ENCODE results near the gene CANT1. TPM values are rescaled to one million over a fixed set of nuclear protein-coding genes. Genes with fewer than 3 reads are reported as not detected.

CANT1 gene
- total RNA-seq, 1 donor from 2014 or later: 36.1 TPM

DNA sequence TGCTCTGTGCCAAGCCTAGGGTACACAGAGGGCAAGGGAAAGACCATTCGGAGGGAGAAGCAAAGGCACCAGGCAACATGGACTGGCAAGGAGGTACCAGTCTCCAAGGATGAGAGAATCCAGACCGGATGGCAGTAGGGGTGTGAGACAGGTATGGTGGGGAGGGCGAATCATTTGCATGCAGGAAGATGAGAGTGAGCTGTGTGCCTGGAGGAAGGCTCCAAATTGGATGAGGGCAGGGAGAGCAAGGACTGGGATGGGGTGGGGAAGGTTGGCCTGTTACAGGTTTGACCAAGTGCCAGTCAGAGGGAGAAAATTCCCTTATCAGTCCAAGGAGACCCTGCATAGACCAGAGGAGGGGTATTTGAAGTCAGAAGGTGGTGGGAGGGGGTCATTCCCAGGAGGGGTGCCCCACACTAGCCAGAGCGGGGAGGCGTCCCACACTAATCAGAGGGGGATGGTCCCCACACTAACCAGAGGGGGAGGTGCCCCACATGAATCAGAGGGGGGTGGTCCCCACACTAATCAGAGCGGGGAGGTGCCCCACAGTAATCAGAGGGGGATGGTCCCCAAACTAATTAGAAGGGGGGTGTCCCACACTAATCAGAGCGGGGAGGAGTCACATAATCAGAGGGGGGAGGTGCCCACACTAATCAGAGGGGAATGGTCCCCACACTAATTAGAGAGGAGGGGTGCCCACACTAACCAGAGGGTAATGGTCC is 737 bp downstream of the CANT1 start:
- no peak for DNase-seq

DNA sequence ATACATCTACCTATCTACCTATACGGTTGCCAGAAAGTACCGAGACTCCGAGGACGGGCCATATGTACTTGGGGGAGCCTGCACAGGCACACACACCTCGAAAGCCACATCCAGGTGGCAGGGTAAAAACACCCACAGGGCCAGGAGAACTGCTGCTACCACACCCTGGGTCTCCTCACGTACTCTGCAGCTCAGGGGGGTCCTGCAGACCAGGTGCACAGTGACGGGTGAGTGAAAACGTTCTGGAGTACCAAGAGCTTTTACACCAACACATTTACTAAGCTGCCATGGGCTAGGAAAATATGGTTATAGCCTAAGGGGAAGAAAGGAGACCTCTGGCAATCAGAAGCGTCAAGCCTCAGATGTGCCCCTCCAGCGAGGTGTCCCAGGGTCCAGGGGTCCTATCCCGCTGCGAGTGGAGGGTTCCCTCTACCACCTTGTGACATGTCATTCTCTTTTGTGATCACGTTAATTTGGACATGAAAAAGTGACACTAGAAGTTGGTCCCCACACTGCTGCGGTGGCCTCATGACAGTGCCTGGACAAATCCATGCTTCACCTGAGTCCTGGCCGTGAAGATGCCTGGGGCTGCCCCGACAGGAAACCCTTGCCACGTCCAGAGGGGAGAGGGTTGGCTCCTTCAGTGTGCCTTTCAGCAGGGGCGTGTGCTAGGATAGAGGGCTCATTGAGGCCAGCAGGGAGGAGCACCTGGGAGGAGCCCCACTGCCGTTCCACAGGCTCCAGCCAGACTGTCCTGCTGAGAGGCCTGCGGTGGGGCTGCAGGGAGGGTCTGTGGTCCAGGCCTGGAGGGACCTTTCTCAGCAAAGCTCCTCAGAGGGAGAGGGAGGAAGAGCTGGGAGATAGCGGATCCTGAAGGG is 1.8 kb downstream of the CANT1 start:
- DNase-seq: no peak

DNA sequence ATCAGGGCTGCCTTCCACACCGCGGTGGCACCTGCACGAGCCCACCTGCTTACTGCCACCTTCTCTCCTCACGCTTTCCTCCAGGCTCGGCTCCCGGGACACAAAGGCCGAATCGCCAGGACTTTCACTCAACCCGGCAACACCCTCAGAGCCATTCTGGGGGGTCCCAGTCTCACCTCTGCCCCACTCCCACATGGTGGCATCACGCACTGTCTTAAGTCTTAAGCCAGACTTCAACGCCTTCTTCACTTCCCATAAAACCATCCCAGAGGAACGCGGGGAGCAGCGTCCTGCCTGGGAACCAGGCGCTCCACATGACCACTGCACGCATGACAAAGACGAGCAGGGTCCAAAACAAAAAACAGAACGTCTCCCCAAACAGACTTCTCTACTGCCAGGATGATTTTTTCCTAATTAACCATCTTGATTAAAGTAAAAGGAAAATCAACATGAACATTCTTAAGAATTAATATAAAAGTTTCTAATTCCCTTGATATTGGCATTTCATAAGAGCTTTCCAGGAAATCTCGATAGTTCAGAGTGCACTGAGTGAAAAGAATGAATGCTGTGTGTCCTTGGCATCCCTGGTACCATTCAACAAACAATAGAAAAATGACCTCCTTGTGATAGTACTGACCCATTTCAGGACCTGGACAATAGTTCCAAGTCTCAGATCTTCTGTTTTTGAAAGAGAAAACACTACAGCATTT is 2.6 kb downstream of the CANT1 start:
- no peak for DNase-seq

DNA sequence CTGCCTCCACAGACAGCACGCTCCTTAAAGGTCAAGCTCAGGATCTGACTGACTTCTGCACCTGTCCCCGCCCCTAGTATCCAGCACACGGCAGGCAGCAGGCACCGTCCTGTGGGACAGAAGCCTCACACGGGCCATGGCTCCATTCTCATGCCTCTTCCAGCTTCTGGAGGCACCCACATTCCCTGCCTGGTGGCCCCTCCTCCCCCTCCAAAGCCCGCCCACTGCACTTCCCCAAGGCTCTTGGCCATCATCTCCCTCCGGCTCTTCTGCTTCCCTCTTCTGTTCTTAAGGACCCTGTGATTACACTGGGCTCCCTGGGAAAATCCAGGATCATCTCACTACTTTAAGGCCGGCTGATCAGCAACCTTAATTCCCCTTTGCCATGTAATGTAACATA is 3.5 kb downstream of the CANT1 start:
- no peak for DNase-seq

DNA sequence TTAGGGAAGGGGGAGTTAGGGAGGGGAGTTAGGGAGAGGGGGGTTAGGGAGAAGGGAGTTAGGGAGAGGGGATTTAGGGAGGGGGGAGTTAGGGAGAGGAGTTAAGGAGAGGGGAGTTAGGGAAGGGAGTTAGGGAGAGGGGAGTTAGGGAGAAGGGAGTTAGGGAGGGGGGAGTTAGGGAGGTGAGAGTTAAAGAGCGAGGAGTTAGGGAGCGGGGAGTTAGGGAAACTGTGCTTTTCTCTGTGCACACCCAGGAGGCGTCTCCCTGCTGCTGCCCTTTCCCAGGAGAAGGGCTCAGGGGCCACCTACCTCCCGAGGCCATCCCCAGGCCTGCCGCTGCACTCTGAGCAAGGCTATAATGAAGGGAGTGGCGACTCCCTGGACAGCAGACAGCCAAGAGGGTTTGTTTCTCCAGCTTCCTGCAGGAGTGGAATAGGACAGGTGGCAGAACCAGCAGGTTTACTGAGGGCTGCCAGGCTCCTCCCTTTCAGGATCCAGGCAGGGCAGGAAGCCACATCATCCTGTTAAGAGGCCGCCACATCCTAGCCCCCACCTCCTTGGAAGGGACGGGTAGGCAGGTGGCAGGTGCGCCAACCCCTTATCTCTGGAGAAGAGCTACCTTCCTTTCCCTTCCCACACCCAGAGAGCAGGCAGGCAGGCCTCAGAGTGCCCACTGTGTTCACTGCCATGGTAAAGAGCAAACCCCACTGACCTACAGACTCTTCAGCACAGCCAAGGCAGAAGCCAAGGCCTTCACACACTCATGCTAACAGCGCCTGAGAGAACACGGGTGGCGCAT is 4.3 kb downstream of the CANT1 start:
- DNase-seq: no peak

DNA sequence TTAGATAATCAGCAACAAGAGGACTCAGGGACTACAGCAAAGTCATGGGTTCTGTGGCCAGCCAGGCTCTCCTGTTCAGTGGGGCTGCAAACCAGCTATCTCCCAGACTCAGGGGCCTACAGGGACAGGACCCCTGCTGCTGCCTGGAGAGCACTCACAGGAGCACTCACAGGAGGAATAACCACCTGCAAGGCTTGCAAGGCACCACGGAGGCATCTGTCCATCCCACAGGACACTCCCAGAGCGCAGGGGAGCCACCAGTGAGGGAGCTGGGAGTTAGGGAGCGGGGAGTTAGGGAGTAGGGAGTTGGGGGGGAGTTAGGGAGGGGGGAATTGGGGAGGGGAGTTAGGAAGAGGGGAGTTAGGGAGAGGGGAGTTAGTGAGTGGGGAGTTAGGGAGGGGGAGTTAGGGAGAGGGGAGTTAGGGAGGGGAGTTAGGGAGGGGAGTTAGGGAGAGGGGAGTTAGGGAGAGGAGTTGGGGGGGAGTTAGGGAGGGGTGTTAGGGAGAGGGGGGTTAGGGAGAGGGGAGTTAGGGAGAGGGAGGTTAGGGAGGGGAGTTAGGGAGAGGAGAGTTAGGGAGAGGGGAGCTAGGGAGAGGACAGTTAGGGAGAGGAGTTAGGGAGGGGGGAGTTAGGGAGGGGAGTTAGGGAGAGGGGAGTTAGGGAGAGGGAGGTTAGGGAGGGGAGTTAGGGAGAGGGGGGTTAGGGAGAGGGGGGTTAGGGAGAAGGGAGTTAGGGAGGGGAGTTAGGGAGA is 5.7 kb downstream of the CANT1 start:
- DNase-seq: no peak

DNA sequence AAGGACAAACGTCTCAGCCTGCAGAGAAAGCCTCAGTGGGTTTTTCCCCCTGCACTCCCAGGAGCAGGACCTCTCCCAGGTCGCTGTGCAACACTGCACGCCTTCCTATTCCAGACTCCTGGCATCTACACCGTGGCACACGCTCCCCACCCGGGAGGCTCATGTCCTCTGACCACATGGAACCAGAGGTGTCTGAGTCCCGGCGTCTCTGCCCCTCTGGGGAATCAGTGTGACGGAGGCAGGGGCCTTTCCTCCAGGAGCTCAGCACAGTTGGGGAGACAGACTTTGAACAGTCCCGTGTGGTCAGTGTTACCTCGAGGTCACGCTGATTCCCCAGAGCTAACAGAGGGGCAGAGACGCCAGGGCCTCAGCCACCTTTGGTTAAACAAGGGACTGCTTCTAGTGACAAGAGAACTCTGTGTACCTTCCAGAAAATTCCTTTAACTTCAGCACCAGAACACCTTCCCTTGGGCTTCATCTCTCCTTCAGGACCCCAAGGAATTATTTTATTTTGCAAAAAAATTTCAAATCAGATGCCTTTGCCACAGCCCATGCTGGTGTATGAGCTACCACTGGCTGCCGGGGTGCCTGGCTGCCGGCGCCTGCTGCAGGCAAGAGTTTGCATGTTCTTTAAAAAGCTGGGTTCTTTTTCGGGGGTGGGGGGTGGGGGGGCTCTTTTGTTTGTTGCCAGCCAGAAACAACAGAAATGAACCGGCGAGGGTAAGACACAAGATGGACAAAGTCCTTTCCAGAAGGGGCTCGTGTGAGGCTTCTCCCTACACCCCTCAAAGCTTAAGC is 6.6 kb downstream of the CANT1 start:
- no peak for DNase-seq

DNA sequence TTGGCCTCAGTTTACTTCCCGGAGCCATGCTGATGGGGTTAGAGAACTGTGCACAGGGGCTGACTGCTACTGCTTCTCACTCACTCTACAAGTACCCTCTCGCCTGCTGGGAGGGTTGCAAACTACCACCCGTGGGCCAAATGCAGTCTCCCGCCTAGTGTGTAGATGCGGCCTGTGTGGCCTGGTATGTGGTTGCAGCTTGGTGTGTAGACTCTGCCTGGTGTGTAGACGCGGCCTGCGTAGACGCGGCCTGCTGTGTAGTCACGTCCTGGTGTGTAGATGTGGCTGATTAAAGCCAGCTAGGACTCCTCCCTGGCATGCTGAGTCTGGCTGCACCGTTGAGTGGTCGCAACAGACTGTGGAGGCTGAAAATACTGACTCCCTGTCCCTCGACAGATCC is 7.3 kb downstream of the CANT1 start:
- DNase-seq: no peak

DNA sequence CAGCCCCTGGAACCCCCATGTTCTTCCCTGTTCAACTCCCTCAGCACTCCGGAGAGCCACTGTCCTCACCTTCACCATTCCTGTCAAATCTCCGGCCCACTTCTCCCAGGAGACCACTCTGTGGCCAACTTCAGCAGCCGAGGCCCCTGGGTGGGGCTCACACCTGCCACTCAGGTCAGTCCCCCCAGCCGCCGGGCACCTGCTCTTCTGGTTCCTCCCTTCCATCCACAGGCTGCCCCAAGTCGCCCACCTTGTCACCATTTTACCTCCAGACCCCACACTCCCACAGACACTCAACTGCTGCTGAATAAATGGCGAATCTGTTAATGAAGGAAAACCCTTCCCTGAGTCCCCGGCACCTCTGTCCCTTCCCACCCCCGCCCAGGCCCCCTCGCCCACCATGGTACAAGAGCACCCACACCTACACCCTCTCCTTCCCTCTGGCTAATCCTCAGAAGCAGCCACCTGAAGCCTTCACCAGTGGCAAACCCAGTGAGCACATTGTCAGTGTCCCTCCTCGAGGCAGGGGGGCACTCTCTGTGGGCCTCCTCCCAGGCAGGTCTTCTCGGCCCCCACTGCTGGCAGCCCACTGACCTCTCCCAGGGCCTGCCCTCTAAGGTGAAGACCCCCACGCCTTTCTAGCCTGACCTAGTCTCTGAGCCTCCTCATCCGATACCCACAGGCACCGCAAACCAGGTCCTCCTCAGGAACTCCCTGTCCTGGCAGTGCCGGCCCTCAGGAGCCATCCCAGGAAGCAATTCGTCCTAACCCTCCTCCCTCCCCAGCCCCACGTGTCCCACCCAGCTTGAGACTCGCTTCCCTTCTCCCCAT is 8.2 kb downstream of the CANT1 start:
- no peak for DNase-seq

DNA sequence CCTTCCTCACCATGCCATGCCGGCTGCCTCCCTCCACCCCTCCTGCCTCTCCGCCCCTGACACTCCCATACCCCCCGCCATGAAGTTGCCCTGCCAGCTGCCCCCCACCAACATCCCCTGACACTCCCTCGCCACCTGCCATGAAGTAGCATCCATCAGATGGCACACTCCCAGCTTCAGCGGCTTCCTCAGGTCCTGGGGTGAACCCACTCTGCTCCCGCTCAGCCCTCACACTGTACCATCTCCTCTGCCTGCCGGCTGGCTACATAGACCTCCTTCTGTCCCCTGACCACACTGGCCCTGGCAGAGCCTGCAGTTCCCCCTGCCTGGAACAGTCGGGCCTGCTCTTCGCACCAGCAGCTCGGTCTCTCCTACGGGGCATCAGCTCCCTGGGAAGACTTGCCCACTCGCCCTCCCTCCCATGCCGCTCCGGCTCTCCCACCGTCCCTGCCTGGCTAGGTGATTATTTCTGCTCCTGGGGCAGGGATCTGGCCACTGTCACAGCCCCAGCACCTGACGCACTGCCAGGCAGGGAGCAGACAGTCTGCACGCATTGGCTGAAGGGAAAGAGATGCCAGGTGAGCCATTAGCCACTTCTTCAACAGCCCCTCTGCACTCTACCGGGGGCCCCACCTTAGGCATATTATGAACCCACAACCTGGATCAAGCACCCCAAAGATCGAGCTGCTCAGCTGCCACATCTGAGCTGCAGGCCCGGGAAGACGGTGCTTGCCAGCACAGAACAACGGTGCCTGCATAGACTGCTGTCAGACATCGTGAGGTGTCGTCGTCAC is 9.0 kb downstream of the CANT1 start:
- DNase-seq: no peak

DNA sequence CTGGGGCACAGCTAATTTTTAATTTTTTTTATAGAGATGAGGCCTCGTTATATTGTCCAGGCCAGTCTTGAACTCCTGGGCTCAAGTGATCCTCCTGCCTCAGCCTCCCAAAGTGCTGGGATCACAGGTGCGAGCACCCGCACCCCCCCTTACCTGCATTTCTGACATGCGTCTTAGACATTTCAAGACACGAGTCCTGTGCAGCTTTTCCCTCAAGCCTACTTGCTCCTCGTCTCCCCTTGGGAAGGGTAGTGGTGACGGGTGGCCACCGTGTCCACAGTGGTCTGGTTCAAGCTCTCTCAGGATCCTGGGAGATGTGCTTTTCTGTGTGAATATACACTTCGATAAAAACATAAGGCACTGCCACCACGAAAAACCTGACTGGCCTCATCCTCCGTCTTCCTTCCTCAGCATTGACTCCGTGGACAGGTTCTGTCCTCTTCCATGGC is 9.6 kb downstream of the CANT1 start:
- no peak for DNase-seq

DNA sequence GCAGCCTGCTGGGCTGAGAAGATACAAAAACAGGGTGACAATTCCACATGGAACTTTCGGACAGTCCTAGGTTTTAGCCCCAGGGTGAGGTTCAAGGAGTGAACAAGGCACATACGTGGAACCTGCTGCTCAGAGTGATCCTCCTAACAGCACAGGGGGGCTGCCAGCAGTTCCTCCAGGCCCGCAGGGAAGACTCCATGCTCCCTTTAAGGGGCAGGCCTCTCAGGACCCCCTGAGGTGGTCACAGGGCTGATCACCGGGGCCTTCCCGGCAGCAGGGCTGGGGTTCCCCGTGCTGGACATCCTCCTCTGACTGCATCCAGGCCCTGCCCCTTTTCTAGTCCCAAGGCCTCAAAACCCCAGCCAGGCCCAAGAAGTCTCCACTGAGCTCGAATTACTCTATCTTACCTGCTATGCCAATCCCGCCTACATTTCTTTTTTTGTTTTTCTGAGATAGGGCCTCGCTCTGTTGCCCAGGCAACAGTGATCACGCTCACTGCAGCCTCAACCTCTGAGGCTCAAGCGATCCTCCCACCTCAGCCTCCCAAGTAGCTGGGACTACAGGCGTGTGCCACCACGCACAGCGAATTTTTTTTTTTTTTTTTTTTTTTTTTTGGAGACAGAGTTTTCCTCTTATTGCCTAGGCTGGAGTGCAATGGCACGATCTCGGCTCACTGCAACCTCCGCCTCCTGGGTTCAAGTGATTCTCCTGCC is 10.4 kb downstream of the CANT1 start:
- DNase-seq: no peak

DNA sequence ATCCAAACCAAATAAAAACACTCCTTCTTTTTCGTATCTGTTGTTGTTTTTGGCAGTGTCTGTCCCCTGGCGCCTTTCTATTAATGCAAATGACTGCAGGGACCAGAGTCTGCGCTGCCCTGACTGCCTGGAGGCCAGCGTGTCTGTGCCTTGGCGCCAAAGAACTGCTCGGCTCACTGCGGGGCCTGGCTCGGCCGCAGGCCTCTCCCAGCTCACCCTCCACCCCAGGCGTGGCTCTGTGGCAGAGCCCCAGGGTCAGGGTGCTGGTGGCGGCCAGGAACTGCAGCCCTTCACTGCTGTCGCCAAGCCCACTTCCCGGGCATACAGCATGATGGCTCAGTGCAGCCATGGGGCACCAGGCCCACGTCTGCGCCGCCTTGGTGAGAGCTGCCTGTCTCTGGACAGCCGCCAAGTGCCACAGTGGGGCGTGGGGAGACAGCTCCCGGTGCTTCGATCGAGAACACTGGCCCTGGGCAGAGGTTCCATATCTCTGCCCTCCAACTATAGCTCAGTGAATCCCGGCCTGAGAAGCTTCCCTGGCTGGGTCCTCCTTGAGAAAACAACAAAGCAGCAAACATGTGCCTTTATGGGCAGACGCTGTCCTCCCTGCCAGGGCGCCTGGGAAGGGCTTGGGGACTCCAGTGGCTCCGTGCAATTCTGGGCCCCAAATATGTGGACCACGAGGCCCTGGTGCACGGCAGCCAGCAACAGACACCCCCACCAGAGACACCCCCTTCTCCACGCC is 11.1 kb downstream of the CANT1 start:
- DNase-seq: no peak

DNA sequence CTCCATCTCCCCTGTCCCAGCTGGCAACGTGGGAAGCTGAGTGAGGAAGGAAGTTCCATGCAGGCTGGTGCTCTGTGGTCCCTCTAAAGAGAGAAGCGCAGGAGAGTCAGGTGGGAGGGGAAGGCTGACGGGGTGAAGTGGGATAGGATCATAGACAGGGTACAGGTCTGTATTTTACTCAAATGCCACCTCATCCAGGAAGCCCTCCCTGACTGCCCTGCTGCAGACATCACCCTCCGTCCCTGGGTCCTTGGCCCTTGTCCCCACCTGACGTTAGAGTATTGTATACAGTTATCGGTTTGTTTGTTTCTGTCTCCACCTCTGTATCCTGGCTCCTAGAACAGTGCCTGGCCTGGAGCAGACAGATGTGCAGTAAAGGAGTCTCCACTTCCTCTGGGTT is 11.7 kb downstream of the CANT1 start:
- DNase-seq: no peak

DNA sequence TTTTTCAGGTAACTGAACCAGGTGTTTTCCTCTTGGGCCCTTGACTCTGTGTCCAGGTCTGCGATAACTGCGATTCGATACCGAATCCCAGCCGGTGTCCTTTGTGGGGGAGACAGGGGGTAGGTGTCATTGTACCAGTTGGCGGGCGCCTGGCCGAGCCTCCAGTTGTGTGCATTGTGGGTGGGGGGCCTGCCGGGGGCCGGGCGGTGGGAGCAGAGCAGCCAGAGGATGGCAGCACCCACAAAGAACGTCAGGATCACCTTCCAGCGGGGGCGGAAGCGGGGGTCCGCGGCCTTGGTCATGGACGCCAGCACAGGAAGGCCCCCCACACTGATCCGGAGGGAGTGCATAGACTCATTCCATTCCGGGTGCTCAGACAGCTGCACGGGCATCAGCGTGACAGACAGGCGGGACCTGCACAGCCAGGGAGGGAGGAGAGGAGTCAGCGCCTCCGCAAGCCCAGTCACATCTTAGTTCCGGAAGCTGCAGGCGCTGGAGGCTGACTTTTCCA is 12.3 kb downstream of the CANT1 start:
- no peak for DNase-seq

DNA sequence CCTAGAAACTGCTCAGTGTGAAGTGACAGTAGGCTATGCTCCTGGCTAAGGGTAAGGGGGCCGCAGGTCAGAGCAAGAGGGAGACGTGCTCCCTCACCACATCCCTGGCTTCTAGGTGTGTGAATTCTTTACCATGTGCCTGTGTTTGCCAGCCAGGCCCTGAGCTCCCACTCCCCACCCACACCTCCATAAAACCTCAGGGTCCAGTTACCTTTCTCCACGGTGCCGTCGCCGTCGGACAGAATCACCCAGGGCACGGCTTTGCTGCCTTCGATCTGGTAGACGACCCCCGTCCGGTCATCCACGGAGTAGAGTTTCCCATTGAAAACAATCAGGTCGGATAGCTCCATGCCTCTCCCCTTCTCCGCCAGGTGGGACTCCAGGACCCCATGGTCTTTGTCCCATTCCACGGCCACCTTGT is 12.8 kb downstream of the CANT1 start:
- DNase-seq: no peak
